HepG2 (cell line): ENCODE results near the gene KIAA1958. TPM values are rescaled to one million over a fixed set of nuclear protein-coding genes. Genes with fewer than 3 reads are reported as not detected.

Experiments
- CREM ChIP-seq, 2 experiments: sonication (generic) in 1 of 2; formaldehyde crosslinking in 1 of 2; IDR thresholded peaks; 2 replicates each; pipeline versions ENCODE4 v1.4.0 to v1.6.1; 2016 to 2020; ENCODE audit warnings: antibody characterized with exemption in 1 of 2, mild to moderate bottlenecking in 1 of 2, missing genetic modification reagents in 1 of 2
- EED ChIP-seq: sonication (generic); formaldehyde crosslinking; IDR thresholded peaks from 2 replicates; pipeline ENCODE4 v1.5.0; 2020; ENCODE audit warnings: mild to moderate bottlenecking, missing genetic modification reagents
- ELF1 ChIP-seq: sonication (generic); formaldehyde crosslinking; IDR thresholded peaks from 2 replicates; pipeline ENCODE4 v1.4.0; 2020; ENCODE audit warnings: missing genetic modification reagents
- FOXJ3 ChIP-seq: sonication (generic); formaldehyde crosslinking; IDR thresholded peaks from 2 replicates; pipeline ENCODE4 v1.4.0; 2020; ENCODE audit warnings: missing genetic modification reagents, mild to moderate bottlenecking, borderline replicate concordance
- IKZF4 ChIP-seq: sonication (generic); formaldehyde crosslinking; IDR thresholded peaks from 2 replicates; pipeline ENCODE4 v1.5.1; 2020; ENCODE audit warnings: borderline replicate concordance, mild to moderate bottlenecking, low read depth, missing genetic modification reagents; ENCODE audit errors: not compliant biosample characterization
- JUN ChIP-seq: sonication (generic); formaldehyde crosslinking; IDR thresholded peaks from 2 replicates; pipeline ENCODE4 v1.4.0; 2020; ENCODE audit warnings: mild to moderate bottlenecking, missing genetic modification reagents
- KDM4B ChIP-seq: sonication (generic); formaldehyde crosslinking; IDR thresholded peaks from 2 replicates; pipeline ENCODE4 v1.4.0; 2020; ENCODE audit warnings: missing genetic modification reagents
- KLF11 ChIP-seq: IDR thresholded peaks from 2 replicates; pipeline ENCODE4 v1.6.1; 2016; ENCODE audit warnings: missing compliant biosample characterization
- MAFF ChIP-seq: IDR thresholded peaks from 2 replicates; pipeline ENCODE4 v1.6.1; 2011; ENCODE audit warnings: low read depth, low read length, improper control_type of control experiment
- MEF2D ChIP-seq: sonication (generic); formaldehyde crosslinking; IDR thresholded peaks from 2 replicates; pipeline ENCODE4 v1.5.1; 2020; ENCODE audit warnings: mild to moderate bottlenecking, missing genetic modification reagents
- MTA3 ChIP-seq: sonication (generic); formaldehyde crosslinking; IDR thresholded peaks from 2 replicates; pipeline ENCODE4 v1.4.0; 2020; ENCODE audit warnings: missing genetic modification reagents
- NFRKB ChIP-seq: fragments of 450-650 bp; IDR thresholded peaks from 2 replicates; pipeline ENCODE4 v1.6.1; 2017
- NONO ChIP-seq, 2 experiments: fragments of 450-650 bp in 1 of 2; sonication (generic) in 1 of 2; formaldehyde crosslinking in 1 of 2; IDR thresholded peaks in 1 of 2; conservative IDR thresholded peaks in 1 of 2; 2 replicates each; pipeline versions ENCODE4 v1.6.1 to v1.8.0; 2017 to 2022; ENCODE audit warnings: mild to moderate bottlenecking in 1 of 2, missing genetic modification reagents in 1 of 2, moderate library complexity in 1 of 2
- TCF7L2 ChIP-seq: IDR thresholded peaks from 2 replicates; pipeline ENCODE4 v1.6.1; 2011; ENCODE audit warnings: mild to moderate bottlenecking, low read depth, low read length, moderate library complexity
- ZBTB21 ChIP-seq: sonication (generic); formaldehyde crosslinking; IDR thresholded peaks from 2 replicates; pipeline ENCODE4 v1.4.0; 2020; ENCODE audit warnings: missing genetic modification reagents
- ZNF546 ChIP-seq: sonication (generic); formaldehyde crosslinking; conservative IDR thresholded peaks from 2 replicates; pipeline ENCODE4 v1.8.1; 2023; ENCODE audit warnings: mild to moderate bottlenecking, missing genetic modification reagents
- ZNF562 ChIP-seq: sonication (generic); formaldehyde crosslinking; IDR thresholded peaks from 2 replicates; pipeline ENCODE4 v1.8.0; 2022; ENCODE audit warnings: missing genetic modification reagents, borderline replicate concordance
- ZNF569 ChIP-seq: sonication (generic); formaldehyde crosslinking; IDR thresholded peaks from 2 replicates; pipeline ENCODE4 v1.5.0; 2020; ENCODE audit warnings: mild to moderate bottlenecking, missing genetic modification reagents, moderate library complexity, borderline replicate concordance
- ZSCAN21 ChIP-seq: sonication (generic); formaldehyde crosslinking; IDR thresholded peaks from 2 replicates; pipeline ENCODE4 v1.8.0; 2022; ENCODE audit warnings: mild to moderate bottlenecking, missing genetic modification reagents, moderate library complexity, borderline replicate concordance
- polyA plus RNA-seq, 8 experiments: library from polyadenylated mRNA; depleted of rRNA in 3 of 8; stranded (reverse) in 7 of 8; unstranded in 1 of 8; fragments of >200 nt; fragmentation: Illumina TruSeq in 4 of 8; extraction: Trizol in 4 of 8; gene quantifications; 2 replicates each; pipeline versions ENCODE4 v1.2.1 to v1.2.3, GENCODE V29; 2011 to 2016; ENCODE audit warnings: low read depth in 4 of 8, missing spikeins in 1 of 8, mixed read lengths in 1 of 8; ENCODE audit not compliant: insufficient read depth in 1 of 8
- total RNA-seq, 5 experiments: library from RNA; depleted of rRNA; stranded (reverse); fragments of >200 nt; fragmentation: Illumina TruSeq; extraction: Trizol; gene quantifications; 2 replicates each; pipeline ENCODE4 v1.2.3, GENCODE V29; 2016; ENCODE audit warnings: low read depth in 1 of 5
- TF ChIP-seq, protein P1 (sequence below), 2 experiments: sonication (generic) in 1 of 2; formaldehyde crosslinking in 1 of 2; IDR thresholded peaks; 2 replicates each; pipeline versions ENCODE4 v1.4.0 to v1.6.1; 2016 to 2020; ENCODE audit warnings: borderline replicate concordance in 1 of 2, low read depth in 1 of 2, mild to moderate bottlenecking in 1 of 2, missing genetic modification reagents in 1 of 2
- TF ChIP-seq, protein P2 (sequence below): sonication (generic); formaldehyde crosslinking; IDR thresholded peaks from 2 replicates; pipeline ENCODE4 v1.8.0; 2022; ENCODE audit warnings: low read depth, missing genetic modification reagents

KIAA1958 gene
- total and polyA plus RNA-seq, 2 of the 13 experiments (the other 11 are each of a cell fraction or from before 2014, with no cell fraction given), result 8.5 to 10.3 TPM

DNA sequence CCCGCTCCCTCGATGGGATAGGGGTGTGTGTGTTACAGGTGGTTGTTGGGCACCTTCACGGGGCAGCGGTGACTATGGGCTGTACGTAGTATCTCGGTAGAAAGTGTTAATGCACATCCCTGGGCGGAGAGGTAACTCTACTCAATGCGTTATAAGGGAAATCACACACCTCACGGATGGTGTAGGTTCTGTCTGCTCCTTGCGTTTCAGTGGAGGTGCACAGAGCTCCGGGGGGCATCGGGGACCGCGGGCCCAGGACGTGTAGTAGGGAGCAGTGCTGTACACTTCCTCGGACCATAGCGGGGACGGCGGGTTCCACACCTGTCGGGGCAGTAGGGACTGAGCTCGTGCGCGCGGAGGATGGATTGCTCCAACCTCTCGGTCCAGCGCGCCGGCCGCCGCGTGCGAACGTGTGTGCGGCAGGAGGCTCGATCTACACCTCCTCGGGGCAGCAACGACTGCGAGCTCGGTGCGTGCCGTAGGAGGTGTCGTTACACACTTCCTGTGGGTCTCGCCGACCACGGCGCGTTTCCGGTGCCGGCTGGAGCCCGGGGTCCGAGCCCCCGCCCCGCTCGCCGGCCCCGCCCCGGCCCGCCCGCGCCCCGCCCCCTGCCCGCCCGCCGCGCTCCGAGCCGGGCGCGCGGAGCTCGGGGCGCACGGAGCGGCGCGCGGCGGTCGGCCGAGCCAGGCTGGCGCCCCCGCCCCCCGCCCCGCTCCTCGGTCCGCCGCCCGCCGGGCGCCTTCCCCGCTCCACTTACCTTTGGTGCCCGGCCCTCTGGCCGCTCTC is at the start of gene KIAA1958 (continued):
- TF ChIP-seq, protein P1, sequence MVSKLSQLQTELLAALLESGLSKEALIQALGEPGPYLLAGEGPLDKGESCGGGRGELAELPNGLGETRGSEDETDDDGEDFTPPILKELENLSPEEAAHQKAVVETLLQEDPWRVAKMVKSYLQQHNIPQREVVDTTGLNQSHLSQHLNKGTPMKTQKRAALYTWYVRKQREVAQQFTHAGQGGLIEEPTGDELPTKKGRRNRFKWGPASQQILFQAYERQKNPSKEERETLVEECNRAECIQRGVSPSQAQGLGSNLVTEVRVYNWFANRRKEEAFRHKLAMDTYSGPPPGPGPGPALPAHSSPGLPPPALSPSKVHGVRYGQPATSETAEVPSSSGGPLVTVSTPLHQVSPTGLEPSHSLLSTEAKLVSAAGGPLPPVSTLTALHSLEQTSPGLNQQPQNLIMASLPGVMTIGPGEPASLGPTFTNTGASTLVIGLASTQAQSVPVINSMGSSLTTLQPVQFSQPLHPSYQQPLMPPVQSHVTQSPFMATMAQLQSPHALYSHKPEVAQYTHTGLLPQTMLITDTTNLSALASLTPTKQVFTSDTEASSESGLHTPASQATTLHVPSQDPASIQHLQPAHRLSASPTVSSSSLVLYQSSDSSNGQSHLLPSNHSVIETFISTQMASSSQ (IDR thresholded peaks at IDR 0.05; ENCODE audit: low read depth), result no peak
- TF ChIP-seq, protein P1 (CRISPR knock-in tag; IDR thresholded peaks at IDR 0.05; ENCODE audit: borderline replicate concordance), result peak; percentile 41; the same call in 1 of the 2 replicates
- TF ChIP-seq TCF7L2 (no peak), ZNF562 (CRISPR knock-in tag) (no peak), MEF2D (CRISPR knock-in tag) (peak; percentile 92), MAFF (no peak), NFRKB (no peak), JUN (CRISPR knock-in tag) (no peak; the same call in 1 of the 2 replicates), ZNF569 (no peak), FOXJ3 (CRISPR knock-in tag) (no peak), ZBTB21 (CRISPR knock-in tag) (peak; percentile 81), EED (CRISPR knock-in tag) (peak; percentile 86; the same call in 1 of the 2 replicates), ELF1 (CRISPR knock-in tag) (peak; percentile 60), KDM4B (peak; percentile 88), KLF11 (CRISPR knock-in tag) (peak; percentile 81), IKZF4 (CRISPR knock-in tag) (peak; percentile 94), MTA3 (no peak), ZSCAN21 (CRISPR knock-in tag) (peak; percentile 91), NONO (IDR thresholded peaks at IDR 0.05) (no peak), NONO (CRISPR knock-in tag; conservative IDR thresholded peaks at IDR 0.05) (peak; percentile 86), ZNF546 (CRISPR knock-in tag) (peak; percentile 82), CREM (IDR thresholded peaks at IDR 0.05) (no peak; the same call in 1 of the 2 replicates), CREM (CRISPR knock-in tag; IDR thresholded peaks at IDR 0.05) (no peak)
- TF ChIP-seq, protein P2, sequence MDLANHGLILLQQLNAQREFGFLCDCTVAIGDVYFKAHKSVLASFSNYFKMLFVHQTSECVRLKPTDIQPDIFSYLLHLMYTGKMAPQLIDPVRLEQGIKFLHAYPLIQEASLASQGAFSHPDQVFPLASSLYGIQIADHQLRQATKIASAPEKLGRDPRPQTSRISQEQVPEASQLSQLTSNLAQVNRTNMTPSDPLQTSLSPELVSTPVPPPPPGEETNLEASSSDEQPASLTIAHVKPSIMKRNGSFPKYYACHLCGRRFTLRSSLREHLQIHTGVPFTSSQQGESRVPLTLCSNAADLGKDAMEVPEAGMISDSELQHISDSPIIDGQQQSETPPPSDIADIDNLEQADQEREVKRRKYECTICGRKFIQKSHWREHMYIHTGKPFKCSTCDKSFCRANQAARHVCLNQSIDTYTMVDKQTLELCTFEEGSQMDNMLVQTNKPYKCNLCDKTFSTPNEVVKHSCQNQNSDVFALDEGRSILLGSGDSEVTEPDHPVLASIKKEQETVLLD (CRISPR knock-in tag), result peak; percentile 94
